Stromal cell of bone marrow (primary cell): ENCODE results near the gene LELP1.
"Not testable (repeated sequence)": the region's sequence is repeated elsewhere in the genome, so short reads cannot be mapped to it uniquely, and the experiment has no call there.

Source experiments
- DNase-seq: peaks from one replicate; pipeline ENCODE4 v3.0.0-alpha.2; 2012; ENCODE audit warnings: low read depth

The LELP1 gene

DNA sequence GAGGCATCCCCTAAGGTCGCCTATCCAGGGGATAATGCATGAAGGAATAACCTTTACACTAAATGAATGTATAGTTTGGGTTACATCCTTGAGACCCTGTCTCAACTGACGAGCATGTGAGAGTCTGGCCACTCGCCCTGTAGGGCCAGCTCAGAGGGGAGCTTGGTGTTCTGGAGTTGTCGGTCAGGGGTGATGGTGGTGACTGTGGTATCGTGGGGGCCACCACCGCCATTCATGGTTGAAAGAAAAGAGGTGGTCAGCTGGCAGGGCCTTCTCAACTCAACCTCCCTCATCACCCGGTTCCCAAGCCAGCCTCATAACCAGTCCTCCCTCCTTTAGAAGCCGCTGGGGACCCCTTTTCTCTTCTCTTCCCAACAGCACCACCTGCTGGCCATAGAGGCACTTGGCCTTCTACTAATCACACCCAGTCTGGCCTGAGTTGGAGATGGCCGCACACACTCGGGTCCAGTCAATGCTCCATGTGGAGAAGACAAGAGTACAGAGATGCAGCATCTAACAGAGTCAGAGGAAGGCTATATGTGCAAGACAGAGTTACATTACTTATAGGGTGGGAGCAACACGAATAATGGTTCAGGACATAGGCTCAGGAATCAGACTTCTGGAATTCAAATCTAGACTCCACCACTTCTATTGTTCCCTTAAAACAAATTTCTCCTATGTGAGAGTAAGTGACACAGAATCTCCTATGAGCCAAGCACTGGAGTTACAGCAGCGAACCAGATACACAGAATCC, 26.0 kb downstream of the LELP1 start:
- DNase-seq: not testable (repeated sequence)

GRCh38 chr1:153231363-153231762, 28.1 kb downstream of the LELP1 start:
- no peak for DNase-seq

DNA sequence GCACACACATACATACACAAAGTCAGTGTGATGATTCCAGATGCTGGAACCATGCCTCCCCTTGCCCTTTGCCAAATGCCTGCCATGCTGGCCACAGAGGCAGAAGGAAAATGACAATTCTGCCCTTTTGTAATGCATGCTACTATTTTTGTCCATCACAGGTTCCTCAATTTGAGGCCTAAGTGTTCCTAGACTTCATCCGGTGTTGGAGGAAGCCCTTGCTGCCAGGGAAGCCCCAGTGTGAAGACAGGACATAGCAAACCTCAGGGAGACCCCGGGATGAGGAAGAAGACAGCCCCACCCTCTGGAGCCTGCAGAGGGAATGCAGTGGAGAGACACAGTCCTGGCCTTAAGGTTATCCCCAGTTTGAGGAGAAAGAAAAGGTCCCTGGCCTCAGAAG, 28.6 kb downstream of the LELP1 start:
- no peak for DNase-seq

DNA sequence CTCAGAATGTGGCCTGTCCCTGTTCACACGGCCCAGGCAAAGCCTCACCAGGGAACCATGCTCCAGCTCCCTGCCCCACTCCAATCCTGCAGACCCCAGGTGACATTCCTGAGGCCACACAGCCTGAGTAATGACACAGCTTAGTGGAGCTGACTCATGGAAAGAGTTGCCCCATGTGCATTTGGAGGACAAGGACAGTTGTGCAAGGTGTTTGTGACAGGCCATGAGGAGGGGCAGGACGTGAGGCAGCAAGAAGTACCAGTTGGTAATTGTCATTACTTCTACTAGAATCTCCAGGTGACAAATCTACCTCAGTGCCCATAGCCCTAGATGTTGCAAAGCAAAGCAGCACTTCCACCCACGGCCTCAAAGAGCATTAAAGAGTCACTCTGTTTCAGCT, 29.3 kb downstream of the LELP1 start:
- DNase-seq: no peak

- DNase-seq: no peak
Measured at GRCh38 chr1:153233448-153233847, 30.2 kb downstream of the LELP1 start.

- DNase-seq: no peak
Measured at GRCh38 chr1:153238527-153238926, 35.3 kb downstream of the LELP1 start.

- no peak for DNase-seq
Measured at GRCh38 chr1:153242160-153242559, 38.9 kb downstream of the LELP1 start.

- DNase-seq: no peak
Measured at GRCh38 chr1:153245466-153245865, 42.2 kb downstream of the LELP1 start.

DNA sequence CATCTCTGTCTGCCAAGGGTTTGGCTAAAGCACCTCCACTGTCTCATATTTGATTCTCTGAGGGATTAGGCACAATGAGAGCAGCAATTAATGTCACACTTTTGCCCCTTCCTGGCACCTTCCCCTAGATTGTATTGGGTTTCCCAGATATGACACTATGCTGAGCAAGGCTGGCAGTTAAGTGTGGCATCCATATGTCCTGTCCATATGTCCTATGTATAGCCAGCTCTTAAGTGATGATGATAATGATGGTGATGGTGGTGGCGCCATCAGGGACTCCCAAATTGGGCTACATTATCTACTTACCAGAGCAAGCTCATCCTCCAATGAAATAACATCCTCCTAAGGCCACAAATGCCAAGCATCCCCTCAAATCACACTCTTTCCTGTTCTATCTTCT, 42.8 kb downstream of the LELP1 start:
- DNase-seq: no peak

- no peak for DNase-seq
Measured at GRCh38 chr1:153246825-153247224, 43.6 kb downstream of the LELP1 start.

DNA sequence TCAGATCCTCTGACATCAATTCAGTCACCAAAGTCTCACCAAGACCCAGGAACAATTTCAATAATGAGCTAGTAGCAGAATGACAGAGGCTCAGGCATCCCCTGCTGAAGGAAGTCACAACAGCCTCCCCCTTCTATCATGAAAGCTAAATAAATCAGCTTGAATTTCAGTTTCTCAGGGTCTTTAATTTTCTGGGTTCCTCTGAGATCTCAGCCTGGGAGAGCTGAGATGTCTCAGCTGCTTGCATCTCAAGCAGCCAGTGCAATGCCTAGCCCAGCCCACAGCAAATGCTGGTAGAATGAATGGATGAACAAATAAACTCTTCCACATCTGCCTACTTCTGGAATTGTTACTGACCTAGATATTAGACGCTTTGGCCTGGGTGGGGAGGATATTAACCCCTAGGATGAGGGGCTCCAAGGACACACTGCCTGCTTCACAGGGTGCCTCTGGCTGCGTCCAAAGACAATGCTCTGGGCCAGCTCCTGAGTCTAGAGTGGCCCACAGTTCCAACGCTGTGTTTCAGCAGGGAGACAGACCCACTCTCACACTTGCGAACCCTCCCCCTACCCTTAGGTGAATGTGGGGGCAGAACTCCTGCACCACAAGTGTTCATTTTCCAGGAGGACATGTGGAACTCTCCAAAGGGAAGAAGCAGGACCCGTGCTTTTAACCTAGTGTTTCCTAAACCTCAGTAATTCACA, 45.1 kb downstream of the LELP1 start:
- no peak for DNase-seq

DNA sequence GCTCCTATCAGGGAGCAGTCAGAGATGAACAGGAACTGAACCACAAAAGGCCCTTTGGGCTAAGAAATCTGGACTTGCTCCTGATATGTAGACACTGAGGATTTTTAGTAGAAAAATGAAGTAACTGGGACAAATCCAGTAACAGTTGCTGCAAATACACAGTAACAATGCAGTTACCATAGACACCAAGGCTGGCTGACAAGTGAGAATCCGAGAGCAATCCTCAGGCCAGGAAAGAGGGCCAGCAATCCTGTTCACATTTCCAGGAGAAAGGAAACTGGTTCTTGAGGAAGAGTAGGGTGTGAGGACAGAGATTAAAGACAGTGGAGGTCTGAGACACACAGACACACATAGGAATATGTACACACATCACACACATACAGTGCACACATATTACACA, 46.9 kb downstream of the LELP1 start:
- no peak for DNase-seq

DNA sequence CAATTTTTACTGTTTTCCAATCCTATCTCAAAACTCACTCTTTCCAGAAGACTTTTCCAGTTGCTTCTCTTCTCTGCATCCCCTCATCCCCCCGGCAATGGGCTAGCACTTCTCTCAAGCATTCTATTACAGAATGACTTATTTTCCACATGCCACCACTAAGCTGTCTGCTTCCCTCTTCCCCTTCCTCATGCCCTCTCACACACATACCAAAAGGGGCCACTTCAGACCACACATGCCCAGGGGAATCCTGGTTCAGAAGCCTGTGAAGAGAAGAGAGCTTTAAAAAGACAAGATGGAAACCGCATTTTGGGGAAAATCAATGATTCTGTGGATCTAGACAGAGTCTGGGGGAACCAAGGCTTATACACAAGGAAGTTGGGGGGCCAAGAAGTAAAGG, 47.9 kb downstream of the LELP1 start:
- DNase-seq: no peak

- DNase-seq: no peak
Measured at GRCh38 chr1:153251562-153251961, 48.3 kb downstream of the LELP1 start.

DNA sequence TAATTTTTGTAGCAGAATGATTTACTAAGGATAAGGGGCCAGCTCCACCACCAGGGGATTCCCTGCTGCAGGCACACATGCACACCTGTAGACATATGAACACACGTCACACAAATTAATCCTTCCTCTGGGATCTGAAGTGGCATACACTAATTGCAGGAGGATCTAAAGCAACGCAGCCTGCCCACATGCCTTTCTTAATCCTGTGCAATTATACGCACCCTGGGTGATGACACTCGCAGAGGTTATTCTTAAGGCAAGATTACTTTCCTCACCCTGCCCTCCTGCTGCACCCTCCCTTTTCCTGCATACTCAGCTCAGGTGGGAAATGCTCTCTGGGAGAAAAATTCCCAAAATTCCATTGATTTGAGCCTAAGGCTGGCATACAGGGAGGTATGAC, 48.8 kb downstream of the LELP1 start:
- DNase-seq: no peak

GRCh38 chr1:153253076-153253475, 49.8 kb downstream of the LELP1 start:
- DNase-seq: no peak

DNA sequence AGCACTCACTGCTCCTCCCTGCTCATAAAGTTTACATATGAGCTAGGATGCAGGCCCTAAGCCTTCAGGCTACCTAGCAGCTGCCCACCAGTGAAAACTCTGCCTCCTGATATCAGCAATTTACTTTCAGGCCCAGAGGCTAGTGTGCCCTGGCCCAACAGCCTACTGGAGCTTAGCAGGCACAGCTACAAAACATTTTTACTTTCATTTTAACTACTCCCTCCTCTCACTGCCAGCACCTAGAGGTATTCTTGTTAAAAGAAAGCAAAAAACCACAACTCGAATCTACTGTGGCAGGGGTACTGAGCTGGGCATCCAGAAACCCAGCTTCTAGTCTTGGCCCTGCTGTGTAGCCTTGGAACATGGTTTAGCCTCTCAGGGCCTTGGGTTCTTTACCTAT, 50.5 kb downstream of the LELP1 start:
- no peak for DNase-seq
